ENCODE measurements around the gene CR1.
"Not testable (repeated sequence)": the region's sequence is repeated elsewhere in the genome, so short reads cannot be mapped to it uniquely, and the experiment has no call there.

CR1 gene
- 0.17 to 10.9 reads per million in 2 experiments for total RNA-seq

DNA sequence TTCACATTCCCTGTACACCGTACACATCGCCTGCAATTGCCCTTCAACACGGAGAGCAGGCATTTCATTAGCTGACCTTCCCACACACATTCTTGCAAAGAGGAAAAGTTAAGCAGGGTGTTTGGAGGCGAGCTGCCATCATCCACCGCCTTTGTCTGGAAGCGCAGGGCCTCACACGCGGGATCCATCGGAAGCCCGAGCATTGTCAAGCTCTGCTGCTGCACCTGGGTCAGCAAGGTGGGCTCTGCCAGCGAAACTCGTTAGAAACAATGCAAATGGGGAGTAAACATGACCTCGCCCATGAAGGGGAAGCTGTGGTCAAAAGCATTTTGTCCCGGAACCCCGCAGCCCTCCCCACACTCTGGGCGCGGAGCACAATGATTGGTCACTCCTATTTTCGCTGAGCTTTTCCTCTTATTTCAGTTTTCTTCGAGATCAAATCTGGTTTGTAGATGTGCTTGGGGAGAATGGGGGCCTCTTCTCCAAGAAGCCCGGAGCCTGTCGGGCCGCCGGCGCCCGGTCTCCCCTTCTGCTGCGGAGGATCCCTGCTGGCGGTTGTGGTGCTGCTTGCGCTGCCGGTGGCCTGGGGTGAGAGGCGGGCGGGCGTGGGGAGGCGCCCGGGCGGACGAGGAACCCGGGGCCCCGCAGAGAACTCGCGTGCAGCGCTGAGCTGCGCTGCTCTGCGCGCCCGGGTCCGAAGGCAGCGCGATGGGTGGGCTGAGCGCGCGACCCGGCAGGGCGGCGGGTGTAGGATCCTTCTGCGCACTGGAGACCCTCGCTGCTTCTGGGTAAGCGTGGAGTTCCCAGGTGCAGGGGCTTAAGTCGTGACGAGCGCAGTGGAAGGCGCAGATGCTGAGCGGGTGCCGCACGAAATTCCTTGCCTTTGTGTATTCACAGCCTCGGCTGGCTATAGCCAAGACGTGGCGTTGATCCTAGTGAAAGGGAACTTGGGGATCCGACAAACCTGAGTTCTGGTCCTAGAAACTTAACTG is at the start of gene CR1:
Gene CR1, plus strand, starts transcription at position 357 of the 992 bp plus-strand sequence. Its CDS starts 111 bp downstream, at position 468.
- peak; percentile 11 for DNase-seq (ENCODE audit: low read depth)

DNA sequence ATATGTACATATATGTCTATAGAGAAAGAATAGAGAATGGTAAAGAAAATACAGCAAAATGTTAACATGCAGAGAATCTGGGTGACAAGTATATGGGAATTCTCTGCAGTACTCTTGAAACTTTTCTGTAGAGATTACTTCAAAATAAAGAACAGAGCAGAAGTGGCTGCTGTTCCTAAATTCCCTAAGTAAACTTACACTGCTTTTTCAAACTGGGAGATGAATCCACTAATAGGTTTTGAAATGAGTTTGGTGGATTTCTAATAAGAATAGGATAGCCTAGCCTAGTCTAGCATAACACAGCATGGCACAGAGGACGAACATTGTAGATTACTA is 42.3 kb upstream of the CR1 start:
- DNase-seq (ENCODE audit: low read depth), result no peak

DNA sequence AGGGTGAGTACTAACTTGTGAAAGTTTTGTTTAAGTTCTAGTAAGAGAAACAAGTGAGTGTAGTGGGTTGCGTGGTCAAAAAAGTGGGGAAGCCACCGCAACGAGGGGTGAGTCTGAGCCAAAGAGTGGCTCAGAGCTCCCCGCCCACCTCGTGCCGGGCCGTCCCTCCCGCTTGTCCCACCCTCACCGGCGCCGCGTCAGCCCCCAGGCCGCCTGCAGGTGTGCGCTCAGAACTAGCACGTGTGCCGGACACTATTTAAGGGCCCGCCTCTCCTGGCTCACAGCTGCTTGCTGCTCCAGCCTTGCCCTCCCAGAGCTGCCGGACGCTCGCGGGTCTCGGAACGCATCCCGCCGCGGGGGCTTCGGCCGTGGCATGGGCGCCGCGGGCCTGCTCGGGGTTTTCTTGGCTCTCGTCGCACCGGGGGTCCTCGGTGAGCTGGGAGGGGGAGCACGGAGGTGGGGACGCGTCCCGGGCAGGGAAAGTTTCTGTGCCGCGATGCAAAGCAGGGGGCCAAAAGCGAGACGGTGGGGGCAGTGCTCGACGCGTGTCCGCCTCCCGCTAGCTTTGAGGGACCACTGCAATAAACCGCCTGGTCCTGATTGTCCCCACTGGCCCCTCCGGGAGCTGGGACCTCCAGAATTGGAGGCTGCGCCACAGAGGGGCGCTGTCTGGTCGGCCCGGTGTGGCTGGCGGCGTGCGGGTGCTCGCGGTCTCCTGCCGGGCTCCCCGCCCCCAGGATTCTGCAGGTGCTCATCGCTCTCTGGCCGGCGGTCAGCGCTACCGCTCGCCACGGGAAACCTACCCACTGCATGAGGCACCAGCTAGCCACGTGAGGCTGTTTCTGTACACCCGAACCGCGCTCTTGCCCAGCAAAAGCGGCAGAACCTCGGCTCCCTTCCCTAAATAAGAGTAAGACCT is 41.7 kb upstream of the CR1 start, which contains the start of gene CR2:
Gene CR2, plus strand, starts transcription at position 283 of the 919 bp plus-strand sequence. Its CDS starts 91 bp downstream, at position 374.
- DNase-seq (ENCODE audit: low read depth), result peak; percentile 8

DNA sequence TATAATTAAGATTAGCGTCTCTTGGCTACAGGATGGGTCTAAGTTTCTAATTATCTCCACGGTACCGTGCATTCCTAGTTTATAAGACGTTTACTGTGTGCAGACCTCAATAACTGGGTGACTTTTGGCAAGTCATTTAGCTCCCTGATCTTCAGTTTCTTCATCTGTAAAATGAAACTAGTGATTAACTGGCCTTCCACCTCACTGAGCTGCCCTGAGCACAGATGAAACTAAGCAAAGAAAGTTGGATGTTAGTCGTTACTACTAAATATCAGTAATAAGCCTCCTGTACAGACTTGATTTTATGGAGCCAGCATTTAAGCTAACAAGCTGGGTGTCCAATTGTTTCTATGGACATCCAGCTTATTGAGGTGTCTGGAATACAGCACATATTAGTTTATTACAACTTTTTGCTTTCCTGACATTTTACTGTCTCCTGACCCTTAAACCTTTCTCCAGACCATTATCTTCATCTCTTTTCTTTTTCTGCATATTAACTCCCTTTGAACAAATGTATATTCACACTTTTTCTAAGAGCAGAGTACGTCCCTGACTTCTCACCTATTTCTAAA is 40.7 kb upstream of the CR1 start:
- no peak for DNase-seq (ENCODE audit: low read depth)

DNA sequence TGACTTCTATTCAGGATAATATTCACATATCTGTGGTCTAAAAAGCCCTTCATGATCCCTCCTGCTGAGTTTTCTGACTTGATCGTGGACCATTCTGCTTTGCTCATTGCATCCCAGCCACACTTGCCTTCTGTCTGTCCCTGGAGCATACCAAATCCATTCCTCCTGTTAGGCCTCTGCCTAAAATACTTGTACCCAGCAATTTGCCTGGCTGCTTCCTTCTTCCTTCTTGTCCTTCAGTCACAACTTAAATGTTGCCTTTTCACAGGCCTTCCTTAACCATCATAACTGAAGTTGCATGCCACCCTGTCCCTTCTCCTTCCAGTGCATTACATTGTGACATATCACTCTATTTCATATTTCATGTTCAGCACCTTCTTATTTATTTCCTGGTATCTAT is 37.5 kb upstream of the CR1 start:
- no peak for DNase-seq (ENCODE audit: low read depth)

DNA sequence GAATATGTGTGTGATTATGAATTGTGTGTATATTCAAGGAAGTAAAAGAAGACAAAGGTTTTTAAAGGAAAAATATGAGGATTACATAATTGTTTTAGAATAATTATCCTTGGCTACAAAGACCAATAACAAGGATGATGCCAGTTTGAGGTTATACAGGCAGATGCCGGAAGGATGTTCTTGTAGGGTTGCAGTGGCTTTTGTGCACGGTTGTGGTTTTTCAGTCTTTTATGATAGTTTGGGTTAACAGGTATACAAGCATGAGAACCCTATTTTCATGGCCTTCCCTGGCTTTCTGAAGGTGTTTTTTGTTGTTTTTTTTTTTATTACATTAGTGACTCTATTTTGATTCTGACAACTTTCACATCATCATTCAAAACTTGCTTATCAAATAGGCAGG is 36.9 kb upstream of the CR1 start:
- peak; percentile 18 for DNase-seq (ENCODE audit: low read depth)

DNA sequence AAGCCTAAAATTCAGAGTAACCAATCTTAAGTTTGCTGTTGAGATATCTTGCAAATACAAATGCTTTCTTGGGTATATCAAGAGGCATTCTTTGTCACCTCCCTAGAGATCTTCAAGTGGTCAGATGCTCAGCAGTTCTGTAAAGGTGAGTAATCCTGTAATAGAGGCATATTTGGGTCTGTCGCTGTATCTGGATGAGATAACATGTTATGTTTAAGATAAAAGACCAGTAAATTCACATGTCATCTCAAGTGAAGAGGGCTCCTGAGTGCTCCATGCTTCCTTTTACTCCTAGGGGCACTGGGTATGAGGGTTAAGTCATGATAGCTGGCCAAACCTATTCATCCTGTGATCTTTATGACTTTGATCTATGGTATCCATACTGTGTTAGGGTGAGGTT is 34.3 kb upstream of the CR1 start:
- DNase-seq (ENCODE audit: low read depth), result no peak

DNA sequence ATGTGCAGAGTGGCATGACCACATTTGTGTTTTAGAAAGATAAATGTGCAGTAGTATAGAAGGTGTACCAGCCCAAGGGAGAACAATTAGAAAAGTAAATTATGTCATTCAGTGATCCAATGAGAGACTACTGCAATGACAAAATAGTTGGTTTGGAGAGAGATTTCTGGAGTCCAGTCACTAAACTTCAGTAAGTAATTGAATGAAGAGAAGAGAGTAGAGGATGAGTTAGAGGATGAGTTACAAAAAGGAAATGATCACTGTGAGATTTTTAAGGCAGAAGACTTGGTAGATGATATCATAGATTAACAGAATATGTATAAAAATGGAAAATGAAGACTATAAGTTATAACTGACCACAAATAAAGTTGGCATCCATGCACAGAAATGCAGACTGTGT is 33.4 kb upstream of the CR1 start:
- DNase-seq (ENCODE audit: low read depth), result no peak

DNA sequence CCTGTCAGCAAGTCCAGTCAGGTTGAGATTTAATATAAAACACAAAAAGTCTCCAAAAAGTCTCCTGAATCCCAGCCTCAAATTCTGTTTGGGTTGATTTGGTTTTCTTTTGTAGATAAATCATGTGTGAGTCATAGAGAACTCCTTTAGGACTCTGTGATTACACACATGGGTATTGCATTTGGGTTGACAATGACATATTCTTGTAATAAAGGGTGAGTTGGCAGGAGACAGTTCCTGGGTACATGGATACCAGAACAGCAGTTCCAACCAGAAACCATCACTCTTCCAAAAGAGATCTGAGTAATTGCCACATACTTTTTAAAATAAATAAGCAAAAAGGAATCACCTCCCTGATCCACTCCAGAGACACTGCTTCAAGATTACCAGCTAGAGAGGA is 32.9 kb upstream of the CR1 start:
- DNase-seq (ENCODE audit: low read depth), result no peak

DNA sequence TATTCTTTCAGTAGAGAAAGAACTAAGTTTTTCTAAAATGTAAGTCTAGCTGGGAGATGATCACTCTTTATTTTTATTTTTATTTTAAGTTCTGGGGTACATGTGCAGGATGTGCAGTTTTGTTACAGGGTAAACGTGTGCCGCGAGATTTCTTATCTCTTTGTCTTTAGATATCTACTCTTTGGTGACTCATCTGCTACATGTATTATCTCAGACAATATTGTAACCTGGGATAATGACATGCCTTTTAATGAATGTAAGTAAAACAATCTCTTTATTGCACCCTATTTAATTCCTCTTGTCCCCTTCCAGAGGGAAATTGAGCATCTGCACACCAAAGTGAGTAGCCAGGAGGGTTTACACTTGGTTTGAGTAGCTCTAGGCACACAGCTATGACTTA is 32.4 kb upstream of the CR1 start:
- no peak for DNase-seq (ENCODE audit: low read depth)

DNA sequence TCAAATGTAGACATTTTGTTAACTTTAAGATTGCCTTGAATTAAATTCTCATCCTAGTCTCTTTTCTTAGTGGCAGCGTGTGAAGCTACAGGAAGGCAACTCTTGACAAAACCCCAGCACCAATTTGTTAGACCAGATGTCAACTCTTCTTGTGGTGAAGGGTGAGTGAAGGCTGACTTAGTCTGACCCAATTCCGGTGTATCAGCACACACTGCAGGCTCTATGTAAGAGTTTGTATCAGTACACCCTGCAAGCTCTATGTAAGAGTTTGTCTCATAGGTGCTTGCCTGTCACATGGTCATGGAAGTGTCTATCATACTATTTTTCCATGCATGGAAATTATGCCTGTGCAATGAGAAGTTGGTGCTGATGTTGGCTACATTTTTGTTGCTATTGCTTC is 25.0 kb upstream of the CR1 start:
- DNase-seq (ENCODE audit: low read depth), result no peak

DNA sequence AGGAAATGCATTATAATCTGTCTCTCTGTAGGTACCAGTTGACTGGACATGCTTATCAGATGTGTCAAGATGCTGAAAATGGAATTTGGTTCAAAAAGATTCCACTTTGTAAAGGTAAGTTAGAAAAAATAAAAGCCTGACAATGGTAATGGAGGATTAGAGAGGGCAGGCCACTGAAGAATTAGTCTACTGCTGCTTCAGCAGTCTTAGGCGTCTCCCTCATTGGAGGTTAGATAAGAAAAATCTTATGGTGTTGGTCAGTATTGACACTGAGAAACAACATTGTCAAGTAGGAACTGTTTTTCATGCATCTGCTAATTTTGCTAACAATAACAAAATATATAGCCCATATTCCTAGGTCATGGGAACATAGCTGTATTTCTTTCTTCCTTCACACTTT is 21.7 kb upstream of the CR1 start:
- DNase-seq (ENCODE audit: low read depth), result no peak

DNA sequence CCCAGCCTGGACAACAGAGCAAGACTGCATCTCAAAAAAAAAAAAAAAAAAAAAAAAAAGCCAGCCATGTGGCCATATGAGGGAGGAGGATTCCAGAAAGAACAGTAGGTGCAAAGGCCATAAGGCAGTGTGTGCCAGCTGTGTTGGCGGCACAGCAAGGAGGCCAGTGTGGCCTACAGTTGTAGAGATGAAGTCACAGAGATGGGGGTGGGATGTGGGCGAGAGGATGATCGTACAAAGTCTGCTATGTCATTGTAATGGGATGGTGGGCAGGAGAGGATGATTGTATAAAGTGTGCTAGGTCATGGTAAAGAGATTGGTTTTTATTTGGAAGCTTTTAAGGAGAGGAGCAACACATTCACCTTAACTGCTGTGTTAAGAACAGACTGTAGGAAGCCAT is 9.8 kb upstream of the CR1 start:
- DNase-seq (ENCODE audit: low read depth), result no peak

DNA sequence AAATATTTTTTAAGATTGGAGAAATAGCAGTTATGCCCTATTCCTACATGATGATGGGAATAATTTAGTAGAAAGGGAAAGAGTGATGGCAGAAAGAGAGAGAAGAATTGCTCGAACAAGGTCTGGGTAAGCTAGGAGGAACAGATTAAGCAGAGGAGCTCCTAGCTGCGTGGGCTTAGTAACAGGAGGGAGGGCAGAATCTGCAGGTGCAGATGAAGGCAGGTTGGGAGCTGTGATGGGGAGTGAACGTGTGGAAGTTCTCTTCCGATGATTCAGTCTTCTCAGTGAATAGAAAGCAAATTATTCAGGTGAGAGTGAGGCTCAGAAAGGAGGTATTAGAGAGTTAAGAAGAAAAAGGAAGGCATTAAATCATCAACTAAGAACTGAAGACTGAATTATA is 8.3 kb upstream of the CR1 start:
- DNase-seq (ENCODE audit: low read depth), result no peak

DNA sequence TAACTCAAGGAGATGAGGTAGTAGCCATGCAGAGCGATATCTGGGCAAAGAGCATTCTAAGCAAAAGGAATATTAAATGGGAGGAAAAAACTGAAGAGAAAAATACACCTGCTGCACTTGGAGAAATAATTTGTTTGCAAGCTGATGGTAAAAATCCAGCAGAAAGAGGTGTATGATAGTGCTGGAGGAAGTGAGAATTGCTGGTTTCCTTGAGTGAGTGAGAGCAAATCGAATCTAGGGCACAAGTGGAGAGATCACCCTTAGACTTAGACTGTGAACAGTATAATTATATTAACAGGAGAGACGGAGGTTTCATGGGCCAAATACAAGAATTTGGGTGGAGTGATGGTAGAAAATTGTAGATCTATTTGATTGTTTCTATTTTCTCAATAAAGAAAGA is 2.7 kb upstream of the CR1 start:
- DNase-seq (ENCODE audit: low read depth), result no peak

DNA sequence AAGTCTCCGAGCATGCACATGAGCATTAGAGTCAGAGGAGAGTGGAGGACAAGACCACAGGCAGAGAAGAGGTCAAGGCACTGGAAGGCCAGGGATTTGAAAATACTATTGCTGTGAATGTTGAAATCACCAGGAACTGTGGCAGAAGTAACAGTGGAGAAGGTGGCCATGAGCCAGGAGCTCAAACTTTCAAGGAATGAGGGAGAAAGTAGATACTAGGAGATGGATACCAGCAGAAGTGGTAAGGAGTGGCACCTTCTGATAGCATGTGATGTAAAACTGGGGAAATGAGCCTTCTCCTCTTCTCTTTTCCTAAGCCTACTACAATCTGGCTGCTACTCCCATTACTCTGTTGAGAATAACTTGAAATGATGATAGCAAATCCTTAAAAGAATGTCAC is 1.8 kb upstream of the CR1 start:
- no peak for DNase-seq (ENCODE audit: low read depth)

DNA sequence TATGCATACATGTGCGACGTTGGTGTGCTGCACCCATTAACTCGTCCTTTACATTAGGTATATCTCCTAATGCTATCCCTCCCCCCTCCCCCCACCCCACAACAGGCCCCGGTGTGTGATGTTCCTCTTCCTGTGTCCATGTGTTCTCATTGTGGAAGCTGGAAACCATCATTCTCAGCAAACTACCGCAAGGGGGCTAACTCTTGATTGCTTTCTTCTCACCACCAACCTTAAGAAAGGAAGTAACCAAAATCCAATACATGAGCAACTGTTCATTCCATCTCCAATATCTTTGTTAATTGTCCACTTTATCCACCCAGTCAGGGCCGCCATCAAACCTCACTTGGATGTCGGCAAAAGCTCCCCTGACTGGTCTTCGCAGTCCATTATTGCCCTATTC is 676 bp upstream of the CR1 start:
- not testable (repeated sequence) for DNase-seq (ENCODE audit: low read depth)

DNA sequence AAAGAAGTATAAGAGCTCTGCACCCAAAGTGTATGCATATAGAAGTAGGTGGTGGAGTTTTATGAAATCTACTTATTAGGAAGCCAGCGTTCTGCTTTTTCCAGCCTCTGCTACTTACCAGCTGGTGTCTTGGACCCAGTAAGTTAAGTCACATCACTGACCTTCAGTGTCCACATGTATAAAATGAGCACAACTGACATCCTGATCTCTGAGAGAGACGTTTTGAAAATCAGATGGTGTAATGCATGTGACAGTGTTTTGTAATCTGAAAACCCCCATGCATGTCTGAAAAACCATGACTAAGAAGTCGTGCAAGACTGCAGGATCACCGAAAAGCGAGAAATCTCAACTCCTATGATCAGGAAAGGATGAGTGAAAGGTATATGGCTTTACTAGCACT is 2.0 kb downstream of the CR1 start:
- DNase-seq (ENCODE audit: low read depth), result no peak

DNA sequence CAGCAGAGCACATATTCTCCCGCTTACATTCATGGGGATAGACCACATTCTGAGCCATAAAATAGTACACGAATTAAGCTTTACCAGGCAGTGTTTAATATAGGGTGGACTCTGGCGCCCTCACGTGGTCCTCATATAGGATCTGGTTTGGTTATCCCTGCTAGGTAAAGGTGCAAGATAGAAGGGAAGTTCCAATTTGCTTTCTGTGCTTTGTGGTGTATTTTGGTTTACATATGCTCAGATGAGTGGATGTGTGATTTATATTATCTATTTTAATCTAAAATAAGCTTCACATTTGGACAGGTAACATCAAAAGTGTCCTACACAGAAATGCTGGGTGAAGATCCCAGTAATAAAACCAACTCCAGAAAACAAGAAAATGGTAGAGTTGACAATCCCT is 3.6 kb downstream of the CR1 start:
- DNase-seq (ENCODE audit: low read depth), result peak; percentile 52

DNA sequence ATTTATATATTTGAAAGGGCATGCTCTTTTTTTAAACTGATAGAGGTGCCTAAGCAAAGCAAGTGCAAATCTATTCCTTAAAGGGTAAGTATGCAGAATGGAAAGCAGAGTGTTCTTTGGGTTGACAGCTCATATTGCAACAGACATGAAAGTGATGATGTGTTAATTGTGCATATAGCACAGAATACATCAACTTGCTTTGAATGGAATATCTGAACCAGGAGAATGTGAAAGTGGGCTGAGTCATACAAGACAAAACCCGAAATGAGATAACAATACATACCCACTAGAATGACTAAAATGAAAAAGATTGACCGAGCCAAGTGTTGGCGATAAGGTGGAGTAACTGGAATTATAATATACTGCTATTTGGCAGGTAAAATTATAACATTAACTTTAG is 4.3 kb downstream of the CR1 start:
- DNase-seq (ENCODE audit: low read depth), result no peak

DNA sequence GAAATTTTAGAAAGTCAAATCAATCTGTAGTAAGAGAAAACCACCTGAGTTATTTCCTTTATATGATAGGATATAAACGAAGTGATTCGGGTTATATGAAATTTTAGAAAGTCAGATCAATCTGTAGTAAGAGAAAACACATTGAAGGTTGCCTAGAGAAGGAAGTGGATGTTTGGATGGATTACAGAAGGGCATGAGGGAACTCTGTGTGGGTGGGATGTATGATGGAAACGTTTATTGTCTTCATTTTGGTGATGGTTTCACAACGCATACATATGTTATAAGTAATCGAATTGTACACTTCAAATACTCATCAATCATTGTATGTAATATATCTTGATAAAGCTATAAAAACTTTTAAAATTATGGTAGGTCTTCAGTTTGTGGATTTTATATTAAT is 5.1 kb downstream of the CR1 start:
- no peak for DNase-seq (ENCODE audit: low read depth)

DNA sequence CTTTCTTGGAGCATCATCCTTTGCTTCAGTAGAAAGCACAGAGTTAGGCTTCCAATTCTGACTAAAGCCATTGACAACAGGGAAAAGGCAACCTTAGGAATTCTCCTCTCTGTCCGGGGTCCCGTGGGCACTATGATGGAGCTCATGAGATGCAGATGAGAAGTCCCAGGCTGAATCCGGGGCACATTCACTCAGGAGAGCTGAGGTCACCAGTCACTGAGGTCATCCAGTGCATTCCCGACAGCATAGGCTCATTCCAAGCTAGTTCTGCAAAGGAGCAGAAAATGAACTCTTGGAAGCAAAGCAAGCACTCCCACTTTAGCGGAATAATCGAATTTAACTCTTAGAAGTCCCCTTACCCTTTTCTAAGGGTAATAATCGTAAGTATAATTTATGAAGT is 6.8 kb downstream of the CR1 start:
- no peak for DNase-seq (ENCODE audit: low read depth)

Measured in T follicular helper cell (primary cell).